NCI-H1105 treated with DMSO at 0.1 percent for 48 hours (cell line): ENCODE results near the gene OR5F1.

Source experiments
- DNase-seq: peaks from one replicate; lab custom pipeline; 2025; lab: John Stamatoyannopoulos, UW

The OR5F1 gene

DNA sequence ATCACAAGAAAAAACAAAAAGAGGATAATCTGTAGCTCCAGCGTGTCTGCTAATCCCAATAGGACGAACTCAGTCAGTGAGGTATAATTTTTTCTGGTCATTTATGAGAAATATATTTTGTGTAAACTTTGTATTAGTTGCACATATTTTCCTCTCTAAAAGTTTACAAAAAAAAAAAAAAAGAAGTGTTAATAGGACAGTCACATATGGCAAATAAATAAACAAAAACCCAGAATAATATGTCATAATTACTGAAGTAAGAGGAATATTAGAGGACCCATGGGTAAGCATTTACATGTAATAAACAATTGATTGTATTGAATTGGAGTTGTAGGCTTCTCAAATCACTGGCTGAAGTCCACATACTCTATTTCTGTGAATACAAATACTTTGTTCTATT, at the start of gene OR5F1:
TSS of gene OR5F1 (minus strand) at position 101 of the 400 bp plus-strand sequence. CDS start at position 101, 0 bp downstream.
- no peak for DNase-seq

DNA sequence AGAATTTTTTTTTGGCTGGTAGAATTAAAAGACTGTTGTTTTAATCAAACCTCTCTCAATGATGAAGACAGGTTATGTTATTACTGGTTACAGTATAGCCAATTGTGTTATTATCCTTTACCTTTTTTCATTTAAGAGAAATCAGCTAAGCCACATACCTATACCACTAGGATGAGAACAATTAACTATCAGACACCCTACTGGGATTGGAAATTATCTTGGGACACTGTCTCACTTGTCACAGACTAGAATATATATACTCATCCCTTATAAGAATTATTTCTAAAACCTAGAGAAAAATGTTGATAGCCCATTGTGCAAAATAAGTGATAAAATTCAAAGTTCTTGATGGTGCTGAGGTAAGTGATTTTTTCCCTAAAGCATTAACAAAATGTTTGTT, 32.9 kb upstream of the OR5F1 start, which contains the start of gene OR5AS1:
TSS of gene OR5AS1 (plus strand) at position 301 of the 400 bp plus-strand sequence. CDS start 2,765 bp downstream, outside the sequence.
- DNase-seq, result no peak

DNA sequence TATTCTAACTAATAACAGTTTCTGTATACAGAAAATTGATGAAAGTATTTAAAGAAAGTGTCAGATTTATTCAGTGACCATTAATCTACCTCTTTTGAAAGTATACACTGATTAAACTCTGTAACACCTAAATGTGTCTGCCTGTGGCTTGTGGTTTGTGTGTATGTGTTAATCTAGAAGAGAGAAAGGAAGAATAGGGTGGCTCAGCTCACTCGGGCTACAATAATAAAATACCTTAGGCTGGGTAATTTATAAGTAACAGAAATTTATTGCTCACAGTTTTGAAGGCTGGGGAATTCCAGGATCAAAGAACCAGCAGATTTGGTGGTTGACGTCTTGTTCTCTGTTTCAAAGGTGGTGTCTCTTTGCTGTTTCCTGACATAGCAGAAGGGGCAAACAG, 19.4 kb upstream of the OR5F1 start:
- DNase-seq, result no peak

DNA sequence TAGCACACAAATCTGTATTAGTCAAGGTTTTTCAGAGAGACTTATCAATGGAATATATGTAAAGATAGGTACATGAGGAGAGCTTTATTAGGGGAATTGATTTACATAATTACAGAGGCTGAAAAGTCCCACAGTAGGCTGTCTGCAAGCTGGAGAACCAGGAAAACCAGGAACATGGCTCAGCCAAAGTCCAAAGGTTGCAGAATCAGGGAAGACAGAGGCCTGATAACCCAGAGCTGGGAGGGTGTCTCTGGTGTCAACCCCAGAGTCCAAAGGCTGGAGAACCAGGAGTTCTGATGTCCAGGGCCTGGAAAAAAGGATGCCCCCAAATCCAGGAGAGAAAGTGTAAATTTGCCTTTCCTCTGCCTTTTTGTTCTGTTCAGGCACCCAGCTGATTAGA, 16.3 kb upstream of the OR5F1 start:
- no peak for DNase-seq

DNA sequence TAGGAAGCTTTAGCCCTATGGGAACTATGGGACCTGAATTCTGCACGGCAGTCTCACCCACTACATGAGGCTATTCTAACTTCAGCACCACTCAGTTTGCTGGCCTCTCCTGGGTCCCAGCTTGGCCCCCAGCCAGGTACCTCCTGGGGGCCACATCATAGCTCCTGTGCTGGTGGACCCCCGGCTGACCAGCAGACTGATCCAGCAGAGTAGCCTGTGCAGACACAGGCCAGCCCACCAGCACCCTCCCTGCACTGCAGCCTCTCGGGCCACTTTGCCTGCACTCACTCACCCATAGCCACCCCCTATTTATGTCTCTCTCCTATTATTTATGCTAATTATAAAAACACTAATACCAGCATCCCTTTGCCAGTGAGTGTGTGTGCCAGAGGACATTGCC, 23.5 kb downstream of the OR5F1 start:
- no peak for DNase-seq

DNA sequence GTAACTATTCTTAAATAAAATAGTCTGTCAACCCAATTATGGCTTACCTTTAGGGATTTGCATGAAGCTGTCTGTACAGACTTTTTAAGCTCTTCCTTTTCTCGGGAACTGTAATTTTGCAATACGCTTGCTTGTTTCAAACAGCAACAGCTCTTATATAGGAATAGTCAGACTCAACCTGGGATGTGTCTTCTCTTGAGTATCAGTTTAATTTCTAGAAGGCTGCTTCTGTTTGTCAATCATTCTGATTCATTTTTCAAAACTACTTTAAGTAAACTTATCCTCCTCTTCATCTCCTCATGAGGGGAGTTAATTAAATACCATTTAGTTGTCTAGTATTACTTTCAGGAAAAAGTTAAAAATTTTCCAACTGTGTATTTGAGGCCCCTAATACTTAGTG, 24.6 kb downstream of the OR5F1 start, which contains the start of gene OR10AG1:
TSS of gene OR10AG1 (minus strand) at position 101 of the 400 bp plus-strand sequence. CDS start at position 63, 38 bp downstream.
- no peak for DNase-seq

DNA sequence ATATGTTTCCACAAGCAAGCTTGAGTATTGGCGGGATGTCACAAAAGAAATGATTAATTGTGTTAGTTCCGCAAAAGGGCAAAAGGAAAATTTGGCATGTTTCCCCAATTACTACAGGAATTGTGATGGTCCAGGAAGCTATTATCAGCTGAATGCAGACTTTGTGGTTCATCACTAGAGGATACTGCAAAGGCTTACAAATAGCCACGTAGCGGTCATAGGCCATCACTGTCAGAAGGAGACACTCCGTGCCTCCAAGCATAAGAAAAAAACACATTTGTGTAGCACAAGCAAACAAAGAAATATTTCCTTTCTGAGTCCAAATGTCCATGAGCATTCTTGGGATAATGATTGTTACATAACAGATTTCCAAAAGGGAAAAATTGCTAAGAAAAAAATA, 26.5 kb downstream of the OR5F1 start:
- no peak for DNase-seq

DNA sequence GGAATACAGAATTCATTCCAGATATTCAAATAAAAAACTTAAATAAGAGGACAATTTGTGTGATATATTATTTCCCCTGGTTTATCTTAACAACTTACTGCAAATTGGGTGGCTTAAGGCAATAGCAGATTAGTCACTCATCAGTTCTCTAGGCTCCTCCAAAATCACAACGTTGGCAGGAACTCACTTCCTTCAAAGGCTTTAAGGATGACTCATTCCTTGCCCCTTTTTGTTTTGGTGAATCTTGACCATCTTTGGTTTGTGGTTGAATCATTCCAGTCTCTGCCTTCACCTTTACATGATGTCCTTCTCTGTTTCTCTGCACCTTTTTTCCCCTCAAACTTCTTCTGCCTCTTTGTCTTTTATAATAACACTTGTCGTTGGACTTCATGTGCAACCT, 28.0 kb downstream of the OR5F1 start:
- DNase-seq, result no peak

DNA sequence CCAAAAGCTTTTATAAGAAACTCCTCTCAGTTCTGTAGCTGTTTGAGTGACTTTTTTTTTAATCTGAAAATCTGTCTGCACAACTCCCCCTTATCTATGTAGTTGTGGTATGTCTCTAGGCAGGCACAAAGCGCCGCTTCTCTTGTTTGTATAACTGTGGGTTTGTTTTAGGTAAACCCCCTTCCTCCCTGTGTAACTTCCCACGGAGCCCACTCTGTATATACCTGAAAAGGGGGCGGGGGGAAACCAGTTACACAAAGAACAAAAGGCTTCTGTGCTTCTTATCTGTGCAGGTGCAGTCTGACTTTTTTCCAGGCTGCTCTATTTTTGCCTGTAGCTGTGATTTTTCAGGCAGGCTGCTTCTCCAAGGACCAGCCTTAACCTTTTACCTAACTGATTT, 37.9 kb downstream of the OR5F1 start:
- DNase-seq, result no peak

DNA sequence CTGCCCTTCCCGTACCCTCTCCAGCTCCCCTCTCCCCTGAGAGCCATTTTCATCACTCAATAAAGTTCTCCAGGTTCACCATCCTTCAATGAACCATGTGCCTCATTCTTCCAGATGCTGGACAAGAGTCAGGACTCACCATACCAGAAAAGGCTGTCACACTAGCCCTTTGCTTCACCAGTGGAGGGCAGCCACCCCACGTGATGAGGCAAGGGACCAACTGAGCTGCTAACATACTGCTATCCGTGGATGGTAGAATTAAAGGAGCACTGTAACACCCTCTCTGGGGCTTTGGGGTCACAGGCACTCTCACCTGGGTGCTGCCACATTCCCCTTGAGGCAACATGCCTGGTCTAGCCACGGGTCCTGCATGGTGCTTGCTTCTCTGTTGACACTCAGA, 45.1 kb downstream of the OR5F1 start:
- DNase-seq, result no peak
